Left colon (tissue), 2 donors: ENCODE data around the gene SBF2. TPM values are rescaled to one million over a fixed set of nuclear protein-coding genes. Genes with fewer than 3 reads are reported as not detected.

Experiments
- ATAC-seq: fragments of 200-7000 bp; cut with Tn5 transposase; one replicate; pipeline ENCODE4 v1.9.1; 2020; ENCODE audit warnings: mild to moderate bottlenecking, moderate library complexity
- DNase-seq, 2 donors: peaks; one replicate each; pipeline ENCODE4 v3.0.0-alpha.2; 2020
- intact Hi-C, 2 donors: fragments of 100-400 bp; cut with DNase I in 1 of 2; cut with micrococcal nuclease in 1 of 2; formaldehyde crosslinking; loops; one replicate each; pipeline versions ENCODE4 v1.11.2 to v1.14.0; 2022; cut with DNase I, micrococcal nuclease
- total RNA-seq, 2 donors: library from RNA; stranded (reverse); fragmentation: NEBNext Ultra II Directional; extraction: Animal tissue kit (Norgen Biotek cat#: 25700); gene quantifications; one replicate each; pipeline ENCODE4 v1.2.1, GENCODE V29; 2021
- donor health status: DM: no; HTN: no; CAD: no.
- donor health status: DM: yes; HTN: yes; CAD: no.

Gene SBF2
- total RNA-seq, 2 donors from 2014 or later: 46.4 to 49.9 TPM

- intact Hi-C loops: loop anchor here in 1 of 2 donors (10.0 kb wide), 1 partner anchor 103 kb away; no protein-coding TSS in a partner anchor
- peak; percentile 37 to 50 for DNase-seq
- ATAC-seq: peak; percentile 94
Observed at GRCh38 chr11:9861860-9862725, 431.9 kb downstream of the SBF2 start.

- ATAC-seq (no peak), DNase-seq (no peak)
- intact Hi-C loops: loop anchor here in 1 of 2 donors (10.0 kb wide), 1 partner anchor 105 kb away; no protein-coding TSS in a partner anchor
Observed at GRCh38 chr11:9859554-9860305, 434.3 kb downstream of the SBF2 start.

- ATAC-seq (no peak), DNase-seq (no peak)
- intact Hi-C loops: no loop called here
Observed at GRCh38 chr11:9858822-9859221, 435.2 kb downstream of the SBF2 start.

GRCh38 chr11:9858218-9858617 lies 435.8 kb downstream of the SBF2 start:
- DNase-seq: no peak
- no peak for ATAC-seq
- intact Hi-C loops: no loop called here

GRCh38 chr11:9855579-9856287 lies 438.3 kb downstream of the SBF2 start:
- intact Hi-C loops: no loop called here

GRCh38 chr11:9853929-9854552 lies 440.0 kb downstream of the SBF2 start:
- DNase-seq: no peak
- ATAC-seq: no peak
- intact Hi-C loops: no loop called here

More at GRCh38 chr11:9855579-9856287, 438.3 kb downstream of the SBF2 start:
- ATAC-seq (no peak), DNase-seq (no peak)

GRCh38 chr11:9852465-9852864 lies 441.6 kb downstream of the SBF2 start:
- no peak for DNase-seq
- intact Hi-C loops: no loop called here
- ATAC-seq: no peak

- DNase-seq: no peak
- ATAC-seq: no peak
- intact Hi-C loops: no loop called here
Observed at GRCh38 chr11:9851366-9851765, 442.7 kb downstream of the SBF2 start.

GRCh38 chr11:9850224-9850895 lies 443.7 kb downstream of the SBF2 start:
- ATAC-seq (no peak), DNase-seq (no peak)
- intact Hi-C loops: no loop called here

- DNase-seq (no peak), ATAC-seq (no peak)
- intact Hi-C loops: no loop called here
Observed at GRCh38 chr11:9849389-9849788, 444.6 kb downstream of the SBF2 start.

- ATAC-seq (no peak), DNase-seq (no peak)
- intact Hi-C loops: no loop called here
Observed at GRCh38 chr11:9847636-9848035, 446.4 kb downstream of the SBF2 start.

- ATAC-seq (no peak), DNase-seq (no peak)
- intact Hi-C loops: no loop called here
Observed at GRCh38 chr11:9842923-9843322, 451.1 kb downstream of the SBF2 start.

GRCh38 chr11:9840460-9841004 lies 453.5 kb downstream of the SBF2 start:
- no peak for DNase-seq
- no peak for ATAC-seq
- intact Hi-C loops: no loop called here

- ATAC-seq: no peak
- intact Hi-C loops: no loop called here
- no peak for DNase-seq
Observed at GRCh38 chr11:9839550-9839949, 454.5 kb downstream of the SBF2 start.

GRCh38 chr11:9838961-9839360 lies 455.1 kb downstream of the SBF2 start:
- intact Hi-C loops: no loop called here
- ATAC-seq: no peak

GRCh38 chr11:9838229-9838628 lies 455.8 kb downstream of the SBF2 start:
- ATAC-seq (no peak), DNase-seq (no peak)
- intact Hi-C loops: no loop called here

More at GRCh38 chr11:9838961-9839360, 455.1 kb downstream of the SBF2 start:
- no peak for DNase-seq

GRCh38 chr11:9834291-9834690 lies 459.7 kb downstream of the SBF2 start:
- ATAC-seq (no peak), DNase-seq (no peak)
- intact Hi-C loops: no loop called here

GRCh38 chr11:9831122-9831521 lies 462.9 kb downstream of the SBF2 start:
- ATAC-seq (no peak), DNase-seq (no peak)
- intact Hi-C loops: no loop called here
